Measurements from ENCODE around the gene OOSP3. TPM values are rescaled to one million over a fixed set of nuclear protein-coding genes. Genes with fewer than 3 reads are reported as not detected.

Gene OOSP3
- total RNA-seq, 1 experiment from 2014 or later: 0.13 TPM

DNA sequence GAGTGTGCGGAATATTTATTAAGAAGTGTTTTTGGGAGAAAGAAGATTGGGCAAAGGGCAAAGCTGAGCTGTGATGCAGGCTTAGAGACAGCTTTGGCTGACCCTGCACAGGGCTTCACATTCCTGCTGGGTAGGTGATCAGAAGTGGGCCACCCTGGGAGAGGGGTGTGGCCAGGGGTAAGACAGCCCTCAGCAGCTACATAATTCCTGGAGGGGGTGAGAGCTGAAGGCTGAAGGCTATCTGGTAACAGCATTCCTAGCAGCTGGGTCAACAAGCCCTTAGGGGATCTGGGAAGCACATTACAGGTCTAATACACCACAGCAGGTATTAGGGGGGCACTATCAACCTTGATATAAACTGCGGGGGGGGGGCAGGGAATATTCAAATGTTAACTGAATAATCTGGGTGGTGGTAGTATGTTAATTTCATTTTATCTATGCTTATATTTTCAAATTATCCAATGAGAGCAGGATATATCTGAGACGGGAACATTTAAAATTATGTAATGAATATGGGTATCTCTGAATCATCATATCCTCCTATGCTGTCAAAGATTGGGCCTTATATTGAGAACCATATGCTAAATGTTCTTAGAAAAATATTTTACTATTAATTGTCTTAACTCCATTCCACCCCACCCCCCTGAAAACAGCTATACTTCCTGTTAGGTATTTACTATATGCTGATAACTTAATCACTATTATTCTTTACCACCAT, 65.6 kb downstream of the OOSP3 start:
- DNase-seq (ENCODE audit: low read depth): no peak

DNA sequence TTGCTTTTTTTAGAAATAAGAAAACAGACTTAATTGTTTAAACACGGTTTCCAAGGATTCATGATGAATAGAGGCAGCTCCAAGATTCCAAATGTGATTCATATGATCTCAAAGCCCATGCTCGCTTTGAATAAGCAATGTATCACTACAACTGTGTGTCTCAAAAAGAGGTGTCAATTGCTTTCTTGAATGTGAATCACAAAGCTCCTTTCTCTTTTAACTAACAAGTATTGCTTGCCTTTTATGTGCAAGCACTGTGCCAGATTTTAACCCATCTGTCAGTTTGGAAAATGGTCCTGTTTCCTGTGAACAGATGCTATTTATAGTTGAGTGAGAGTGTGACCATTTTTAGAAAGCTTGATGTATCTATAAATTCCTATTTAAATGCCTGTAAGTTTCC, 66.1 kb downstream of the OOSP3 start:
- DNase-seq (ENCODE audit: low read depth): no peak

Other genes with a start within 250 kb of the OOSP3 start
- 13.2 and 15.4 TPM in 2 replicates for gene PATL1, start 209.7 kb upstream of the OOSP3 start, total RNA-seq (2014; rRNA removed; shearing (Covaris generic))
- not detected in 2 replicates for gene OR10V1, start 164.9 kb upstream of the OOSP3 start, total RNA-seq (2014; rRNA removed; shearing (Covaris generic))
- 41.6 and 42.6 TPM in 2 replicates for gene STX3, start 123.4 kb upstream of the OOSP3 start, total RNA-seq (2014; rRNA removed; shearing (Covaris generic))
- 91.6 and 95.7 TPM in 2 replicates for gene MRPL16, start 68.0 kb upstream of the OOSP3 start, total RNA-seq (2014; rRNA removed; shearing (Covaris generic))
- not detected in 2 replicates for gene CBLIF, start 33.3 kb upstream of the OOSP3 start, total RNA-seq (2014; rRNA removed; shearing (Covaris generic))
- gene TCN1, start 12.3 kb upstream of the OOSP3 start, total RNA-seq (2014; rRNA removed; shearing (Covaris generic)): 0.30 and 4.1 TPM in 2 replicates
- gene OOSP1, start 59.6 kb downstream of the OOSP3 start, total RNA-seq (2014; rRNA removed; shearing (Covaris generic)): not detected in 2 replicates
- gene OOSP4A, start 85.3 kb downstream of the OOSP3 start, total RNA-seq (2014; rRNA removed; shearing (Covaris generic)): not detected in 2 replicates
- gene OOSP4B, start 138.4 kb downstream of the OOSP3 start, total RNA-seq (2014; rRNA removed; shearing (Covaris generic)): 0.23 TPM in 1 of 2 replicates, not detected in the other
- not detected in 2 replicates for gene OOSP2, start 161.6 kb downstream of the OOSP3 start, total RNA-seq (2014; rRNA removed; shearing (Covaris generic))
- gene MS4A3, start 177.9 kb downstream of the OOSP3 start, total RNA-seq (2014; rRNA removed; shearing (Covaris generic)): not detected in 2 replicates
- gene MS4A2, start 209.9 kb downstream of the OOSP3 start, total RNA-seq (2014; rRNA removed; shearing (Covaris generic)): not detected in 2 replicates

All from HT1080 (cell line).